Transverse colon (tissue), 4 donors: Measurements from ENCODE around the gene FREY1. TPM values are rescaled to one million over a fixed set of nuclear protein-coding genes. Genes with fewer than 3 reads are reported as not detected.

Experiments
- DNase-seq: peaks from one replicate; pipeline ENCODE4 v3.0.0-alpha.2; 2019
- H3K27ac ChIP-seq, 4 donors: fragments of 200-600 bp; sonication (generic); 2 replicates each; pipeline ENCODE4 v1.5.1; 2016 to 2018; ENCODE audit warnings: inconsistent platforms in 4 of 4
- H3K27me3 ChIP-seq: fragments of 200-600 bp; sonication (generic); 2 replicates; pipeline ENCODE4 v1.5.1; 2017; ENCODE audit warnings: inconsistent platforms
- H3K36me3 ChIP-seq, 4 donors: fragments of 200-600 bp; sonication (generic); 2 replicates each; pipeline ENCODE4 v1.5.1; 2017 to 2019; ENCODE audit warnings: inconsistent platforms in 4 of 4
- H3K4me1 ChIP-seq, 4 donors: fragments of 200-600 bp; sonication (generic); 2 replicates each; pipeline ENCODE4 v1.5.1; 2017 to 2020; ENCODE audit warnings: inconsistent platforms in 4 of 4
- H3K4me3 ChIP-seq, 4 donors: fragments of 200-600 bp; sonication (generic); 1 replicate in 1 of 4; 2 replicates in 3 of 4; pipeline versions ENCODE4 v1.5.1 to v1.6.1; 2017 to 2019; ENCODE audit warnings: inconsistent platforms in 4 of 4
- H3K9me3 ChIP-seq, 2 donors: fragments of 200-600 bp; sonication (generic); 2 replicates each; pipeline ENCODE4 v1.5.1; 2017 to 2019; ENCODE audit warnings: inconsistent platforms in 2 of 2
- EP300 ChIP-seq: sonication (generic); formaldehyde crosslinking; IDR thresholded peaks from one replicate; pipeline ENCODE4 v1.6.1; 2017; ENCODE audit warnings: antibody characterized with exemption, low read depth
- POLR2A ChIP-seq: fragments of 450-650 bp; IDR thresholded peaks from one replicate; pipeline ENCODE4 v1.6.1; 2016; ENCODE audit warnings: antibody characterized with exemption, mild to moderate bottlenecking, moderate library complexity
- POLR2AphosphoS5 ChIP-seq, 3 donors: sonication (generic); formaldehyde crosslinking; IDR thresholded peaks; one replicate each; pipeline ENCODE4 v1.6.1; 2016; ENCODE audit warnings: antibody characterized with exemption in 3 of 3
- WGBS, 2 donors: methylation state at CpG; one replicate each; pipeline ENCODE4 v1.1.5; 2018; ENCODE audit warnings: low coverage in 1 of 2; 5-methylcytosine and 5-hydroxymethylcytosine counted together
- in situ Hi-C, 4 donors: fragments of 200-750 bp; cut with MboI; loops; one replicate each; pipeline versions ENCODE4 v1.15.0 to v1.15.1; 2017; ENCODE audit warnings: low sequenced_read_pairs in 3 of 4, low pct_ligation_motif_present in 1 of 4, low pct_unique_long_range_greater_than_20kb in 1 of 4
- intact Hi-C: fragments of 100-400 bp; cut with DNase I; formaldehyde crosslinking; loops from one replicate; pipeline ENCODE4 v1.15.1; 2023; ENCODE audit warnings: low total_unique reads
- total RNA-seq, 4 donors: library from RNA; depleted of rRNA; stranded (reverse); fragments of >200 nt; gene quantifications; one replicate each; pipeline ENCODE4 v1.1.0, GENCODE V29; 2016
- TF ChIP-seq, protein P1 (sequence below), 5 experiments: fragments of 200-600 bp in 3 of 5; fragments of 450-650 bp in 2 of 5; sonication (generic) in 3 of 5; IDR thresholded peaks; 1 replicate in 2 of 5; 2 replicates in 3 of 5; pipeline ENCODE4 v1.5.1; 2016 to 2017; ENCODE audit warnings: antibody characterized with exemption in 5 of 5, inconsistent platforms in 3 of 5, mild to moderate bottlenecking in 2 of 5, moderate library complexity in 1 of 5

Gene FREY1
- total RNA-seq, 4 donors from 2014 or later = 0.82 to 2.7 TPM; not detected in 2

DNA sequence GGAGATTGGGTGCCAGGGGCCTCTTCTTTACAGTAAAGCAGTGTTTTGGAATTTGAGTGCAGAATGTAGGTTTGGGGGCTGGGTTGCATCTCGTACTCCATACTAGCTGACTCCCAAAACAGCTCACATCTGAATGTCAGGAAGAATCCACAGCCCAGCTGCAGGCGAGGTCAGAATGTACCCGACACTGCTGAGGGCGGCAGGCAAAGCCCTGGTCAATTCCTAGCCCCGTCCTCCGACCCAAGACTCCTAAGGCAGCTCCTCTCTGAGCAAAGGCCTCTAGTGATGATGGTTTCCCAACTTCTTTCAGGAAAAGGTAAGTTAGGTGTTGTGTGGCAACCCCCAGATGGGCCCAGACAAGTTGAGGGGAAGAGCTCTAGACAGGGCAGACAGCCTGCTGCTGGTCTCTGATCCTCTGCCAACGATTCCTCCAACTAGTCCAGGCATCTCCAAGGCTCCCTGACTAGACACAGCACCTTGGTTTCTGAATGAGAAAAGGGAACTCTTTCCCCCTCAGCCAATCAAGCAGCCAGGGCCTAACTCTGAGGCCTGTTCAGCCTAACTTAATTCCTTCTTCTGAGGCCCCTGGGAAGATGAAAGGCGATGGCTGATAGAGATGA is 24.0 kb upstream of the FREY1 start:
- TF ChIP-seq EP300 = no peak
- TF ChIP-seq POLR2AphosphoS5 (IDR thresholded peaks at IDR 0.05) = no peak
- TF ChIP-seq POLR2A = no peak
- TF ChIP-seq, protein P1, sequence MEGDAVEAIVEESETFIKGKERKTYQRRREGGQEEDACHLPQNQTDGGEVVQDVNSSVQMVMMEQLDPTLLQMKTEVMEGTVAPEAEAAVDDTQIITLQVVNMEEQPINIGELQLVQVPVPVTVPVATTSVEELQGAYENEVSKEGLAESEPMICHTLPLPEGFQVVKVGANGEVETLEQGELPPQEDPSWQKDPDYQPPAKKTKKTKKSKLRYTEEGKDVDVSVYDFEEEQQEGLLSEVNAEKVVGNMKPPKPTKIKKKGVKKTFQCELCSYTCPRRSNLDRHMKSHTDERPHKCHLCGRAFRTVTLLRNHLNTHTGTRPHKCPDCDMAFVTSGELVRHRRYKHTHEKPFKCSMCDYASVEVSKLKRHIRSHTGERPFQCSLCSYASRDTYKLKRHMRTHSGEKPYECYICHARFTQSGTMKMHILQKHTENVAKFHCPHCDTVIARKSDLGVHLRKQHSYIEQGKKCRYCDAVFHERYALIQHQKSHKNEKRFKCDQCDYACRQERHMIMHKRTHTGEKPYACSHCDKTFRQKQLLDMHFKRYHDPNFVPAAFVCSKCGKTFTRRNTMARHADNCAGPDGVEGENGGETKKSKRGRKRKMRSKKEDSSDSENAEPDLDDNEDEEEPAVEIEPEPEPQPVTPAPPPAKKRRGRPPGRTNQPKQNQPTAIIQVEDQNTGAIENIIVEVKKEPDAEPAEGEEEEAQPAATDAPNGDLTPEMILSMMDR (IDR thresholded peaks at IDR 0.05) = no peak
- H3K36me3 ChIP-seq = peaks cover 0 to 26% (median 13%) of the 10 kb centered on the region in 4 donors
- DNase-seq = no peak
- WGBS, 2 donors = 88% methylated on average over 8 of the region's 8 CpGs; no CpG with 5 or more reads in 1 of the 2 donors
- intact Hi-C loops = no loop called here
- in situ Hi-C loops = no loop called here
- H3K4me1 ChIP-seq = peaks cover 7 to 14% (median 11%) of the 10 kb centered on the region in 4 donors
- H3K9me3 ChIP-seq = no peaks in the 10 kb centered on the region
- no peaks in the 10 kb centered on the region for H3K27me3 ChIP-seq
- no peak overlapping the region for H3K4me3 ChIP-seq
- H3K27ac ChIP-seq = no peak overlapping the region

DNA sequence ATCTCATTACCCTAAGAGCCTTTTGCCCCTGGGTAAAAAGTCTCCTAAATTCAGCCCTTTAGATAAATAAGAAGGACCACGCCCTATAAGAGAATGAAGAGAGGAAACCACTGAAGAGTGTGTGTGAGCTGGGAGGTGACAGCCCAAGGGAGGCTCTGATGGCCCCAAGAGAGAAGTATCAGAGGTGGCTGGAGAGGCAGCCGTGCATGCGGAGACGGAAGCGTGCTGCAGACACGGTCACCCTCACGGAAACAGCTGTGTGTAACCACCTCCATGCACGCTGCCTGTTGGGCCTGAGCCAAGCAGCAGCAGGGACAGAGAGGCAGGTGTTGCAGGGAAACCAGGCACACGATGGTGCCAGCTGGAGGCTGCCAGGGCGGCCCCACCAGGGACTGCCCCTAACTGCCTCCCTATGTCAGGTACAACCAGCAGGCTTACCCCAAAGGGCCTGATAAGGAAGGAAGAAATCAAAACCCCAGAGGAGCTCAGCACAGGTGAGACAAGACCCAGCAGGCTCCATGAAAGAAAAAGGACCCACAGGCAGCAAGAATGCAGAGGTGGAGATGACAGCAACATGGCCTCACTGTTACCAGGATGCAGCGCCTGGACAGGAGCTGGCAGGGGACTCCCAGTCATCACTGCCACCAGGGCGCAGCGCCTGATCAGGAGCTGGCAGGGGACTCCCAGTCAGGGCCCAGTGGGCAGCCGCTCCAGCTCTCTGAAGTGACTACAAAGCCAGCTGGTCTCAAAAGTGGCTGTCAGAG is 23.1 kb upstream of the FREY1 start:
- in situ Hi-C loops = no loop called here

DNA sequence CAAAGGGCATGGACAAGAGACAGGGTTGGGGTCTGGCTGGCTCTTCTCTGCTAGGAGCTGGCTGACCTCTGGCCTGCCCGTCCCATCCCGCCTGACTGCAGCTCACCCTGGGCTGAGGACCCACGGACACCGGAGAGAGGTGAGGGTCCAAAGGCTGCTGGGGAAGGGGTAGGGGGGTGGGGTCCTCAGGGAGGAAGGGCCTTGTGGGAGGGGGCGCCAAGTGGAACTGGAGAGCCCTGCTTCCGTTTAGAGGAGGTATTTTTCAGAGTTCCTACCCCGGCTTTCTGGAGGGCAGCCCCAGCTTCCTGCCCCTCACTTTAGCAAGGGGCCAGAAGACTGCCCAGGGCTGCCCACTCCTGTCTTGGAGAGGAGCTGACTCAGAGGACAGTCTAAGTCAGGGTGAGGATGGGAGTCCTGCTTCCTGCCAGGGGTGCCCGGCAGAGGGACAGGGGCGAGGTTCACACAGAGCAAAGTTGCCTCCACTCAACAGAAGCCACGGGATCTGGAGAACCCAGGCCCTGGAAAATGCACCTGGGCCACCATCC is 22.5 kb upstream of the FREY1 start:
- 56 to 73% methylated on average over 3 to 10 of the region's 10 CpGs for WGBS, 2 donors
- in situ Hi-C loops = no loop called here
- intact Hi-C loops = no loop called here
- Histone ChIP-seq H3K4me1 (peaks cover 7 to 14% (median 11%) of the 10 kb centered on the region in 4 donors), H3K4me3 (no peak overlapping the region), H3K36me3 (peaks cover 0 to 11% (median 5%) of the 10 kb centered on the region in 4 donors), H3K27me3 (peaks cover 2% of the 10 kb centered on the region), H3K27ac (peak overlapping the region in 1 of 4 donors; percentile 4), H3K9me3 (no peaks in the 10 kb centered on the region)
- TF ChIP-seq, protein P1 (IDR thresholded peaks at IDR 0.05) = no peak
- TF ChIP-seq POLR2A (no peak), EP300 (no peak), POLR2AphosphoS5 (IDR thresholded peaks at IDR 0.05) (no peak)
- DNase-seq = no peak

More for the DNA sequence above, 23.1 kb upstream of the FREY1 start:
- Histone ChIP-seq H3K4me1 (peaks cover 7 to 14% (median 11%) of the 10 kb centered on the region in 4 donors), H3K36me3 (peaks cover 0 to 17% (median 8%) of the 10 kb centered on the region in 4 donors), H3K9me3 (no peaks in the 10 kb centered on the region), H3K4me3 (no peak overlapping the region), H3K27ac (peak overlapping the region in 1 of 4 donors; percentile 4), H3K27me3 (no peaks in the 10 kb centered on the region)
- intact Hi-C loops = no loop called here
- 41 to 47% methylated on average over 2 to 14 of the region's 14 CpGs for WGBS, 2 donors
- no peak for TF ChIP-seq POLR2A
- TF ChIP-seq, protein P1 (IDR thresholded peaks at IDR 0.05) = no peak
- peak; percentile 23 to 44 (median 33) for TF ChIP-seq POLR2AphosphoS5 (IDR thresholded peaks at IDR 0.05)
- DNase-seq = peak; percentile 78

DNA sequence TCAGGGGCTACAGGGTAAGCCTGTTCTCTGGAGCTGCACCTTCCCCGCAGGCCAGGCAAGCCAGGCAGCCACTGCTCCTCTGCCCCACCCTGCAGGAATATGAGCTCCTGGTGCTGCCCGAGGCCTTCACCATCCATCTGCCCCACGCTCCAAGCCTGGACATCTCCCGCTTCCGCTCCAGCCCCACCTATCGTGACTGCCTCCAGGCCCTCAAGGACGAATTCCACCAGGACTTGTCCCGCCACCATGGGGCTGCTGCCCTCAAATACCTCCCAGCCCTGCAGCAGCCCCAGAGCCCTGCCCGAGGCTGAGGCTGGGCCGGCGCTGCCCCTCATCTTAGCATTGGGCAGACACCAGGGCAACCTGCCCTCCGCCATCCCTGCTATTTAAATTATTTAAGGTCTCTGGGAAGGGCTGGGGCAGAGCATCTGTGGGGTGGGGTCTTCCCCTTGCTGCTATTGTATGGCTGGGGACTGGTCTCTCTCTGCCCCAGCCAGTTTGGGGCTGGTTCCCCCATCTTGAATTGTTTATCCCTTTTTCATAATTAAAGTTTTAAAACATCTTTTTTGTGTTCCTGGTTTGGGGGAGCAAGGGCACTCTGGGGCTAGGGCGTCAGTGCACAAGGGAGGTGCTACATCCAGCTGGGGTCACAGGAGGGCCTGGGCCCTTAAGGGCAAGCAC is 21.6 kb upstream of the FREY1 start:
- H3K4me1 ChIP-seq = peaks cover 7 to 14% (median 11%) of the 10 kb centered on the region in 4 donors
- H3K36me3 ChIP-seq = peaks cover 0 to 2% (median under 1%) of the 10 kb centered on the region in 4 donors
- 86% methylated on average over 13 of the region's 13 CpGs; no CpG with 5 or more reads in 1 of the 2 donors for WGBS, 2 donors
- intact Hi-C loops (no loop called here), in situ Hi-C loops (no loop called here)
- H3K27me3 ChIP-seq = peaks cover 9% of the 10 kb centered on the region
- peak; percentile 6 for DNase-seq
- TF ChIP-seq POLR2A = no peak
- TF ChIP-seq POLR2AphosphoS5 (IDR thresholded peaks at IDR 0.05) = no peak
- TF ChIP-seq, protein P1 (IDR thresholded peaks at IDR 0.05) = no peak
- no peak for TF ChIP-seq EP300
- no peak overlapping the region for H3K27ac ChIP-seq
- H3K4me3 ChIP-seq = no peak overlapping the region
- no peaks in the 10 kb centered on the region for H3K9me3 ChIP-seq
